GM21367 (cell line): Measurements from ENCODE around the gene CDKN2AIP.

Experiments
- ATAC-seq: cut with Tn5 transposase; IDR thresholded peaks from one replicate; pipeline ENCODE4 v1.9.1; 2021; ENCODE audit not compliant: unreplicated experiment

CDKN2AIP gene

GRCh38 chr4:183493246-183493645 is 48.8 kb downstream of the CDKN2AIP start:
- no peak for ATAC-seq

GRCh38 chr4:183495184-183495583 is 50.7 kb downstream of the CDKN2AIP start:
- ATAC-seq = no peak
